HG03175 (cell line): ENCODE measurements around the gene FNTB.
A peak's percentile ranks its signal among the peaks of the same experiment; 100 is the strongest.

Source experiments
- ATAC-seq: cut with Tn5 transposase; IDR thresholded peaks from one replicate; pipeline ENCODE4 v1.9.1; 2021; ENCODE audit warnings: mild to moderate bottlenecking, moderate library complexity; ENCODE audit not compliant: unreplicated experiment

FNTB gene, protein sequence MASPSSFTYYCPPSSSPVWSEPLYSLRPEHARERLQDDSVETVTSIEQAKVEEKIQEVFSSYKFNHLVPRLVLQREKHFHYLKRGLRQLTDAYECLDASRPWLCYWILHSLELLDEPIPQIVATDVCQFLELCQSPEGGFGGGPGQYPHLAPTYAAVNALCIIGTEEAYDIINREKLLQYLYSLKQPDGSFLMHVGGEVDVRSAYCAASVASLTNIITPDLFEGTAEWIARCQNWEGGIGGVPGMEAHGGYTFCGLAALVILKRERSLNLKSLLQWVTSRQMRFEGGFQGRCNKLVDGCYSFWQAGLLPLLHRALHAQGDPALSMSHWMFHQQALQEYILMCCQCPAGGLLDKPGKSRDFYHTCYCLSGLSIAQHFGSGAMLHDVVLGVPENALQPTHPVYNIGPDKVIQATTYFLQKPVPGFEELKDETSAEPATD

DNA sequence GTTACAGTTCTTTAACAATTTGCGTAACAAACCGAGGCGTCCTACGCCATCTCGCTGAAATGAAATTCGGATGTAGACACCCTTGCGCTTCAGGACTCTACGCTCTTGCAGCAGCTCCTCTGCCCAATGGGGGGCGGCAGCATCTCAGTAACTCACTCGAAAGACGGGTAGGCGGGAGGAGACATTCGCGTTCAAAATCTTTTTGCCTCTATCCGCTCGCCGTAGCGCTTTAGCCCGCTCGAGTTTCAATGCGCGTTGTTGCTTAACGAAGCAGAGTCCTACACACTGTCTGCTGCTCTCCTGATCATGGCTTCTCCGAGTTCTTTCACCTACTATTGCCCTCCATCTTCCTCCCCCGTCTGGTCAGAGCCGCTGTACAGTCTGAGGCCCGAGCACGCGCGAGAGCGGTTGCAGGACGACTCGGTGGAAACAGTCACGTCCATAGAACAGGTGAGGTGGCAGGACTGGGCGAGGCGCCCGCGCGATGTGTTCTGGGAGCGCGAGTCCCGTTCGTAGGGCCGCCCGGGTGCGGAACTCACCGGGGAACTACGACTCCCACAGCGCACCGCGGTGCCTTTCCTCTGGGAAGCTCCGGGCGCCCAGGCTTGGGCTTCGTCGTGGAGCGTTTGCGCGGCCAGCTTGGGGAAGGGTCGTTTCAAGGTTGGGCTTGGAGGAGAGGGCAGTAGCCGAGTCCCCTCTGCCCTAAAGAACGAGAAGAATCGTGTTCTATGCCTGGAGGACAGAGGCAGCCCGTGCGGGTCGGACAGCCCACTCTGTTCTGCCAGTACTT is at the start of gene FNTB:
FNTB (plus strand) TSS at position 248 of the 790 bp plus-strand sequence; CDS start at position 307, 59 bp downstream.
- ATAC-seq: peak; percentile 96

GRCh38 chr14:64937171-64937820 is 49.4 kb upstream of the FNTB start:
- ATAC-seq: no peak

- ATAC-seq: no peak
Measured at GRCh38 chr14:64937821-64938193, 48.9 kb upstream of the FNTB start.

- ATAC-seq: no peak
Measured at GRCh38 chr14:64938972-64939816, 47.5 kb upstream of the FNTB start.

DNA sequence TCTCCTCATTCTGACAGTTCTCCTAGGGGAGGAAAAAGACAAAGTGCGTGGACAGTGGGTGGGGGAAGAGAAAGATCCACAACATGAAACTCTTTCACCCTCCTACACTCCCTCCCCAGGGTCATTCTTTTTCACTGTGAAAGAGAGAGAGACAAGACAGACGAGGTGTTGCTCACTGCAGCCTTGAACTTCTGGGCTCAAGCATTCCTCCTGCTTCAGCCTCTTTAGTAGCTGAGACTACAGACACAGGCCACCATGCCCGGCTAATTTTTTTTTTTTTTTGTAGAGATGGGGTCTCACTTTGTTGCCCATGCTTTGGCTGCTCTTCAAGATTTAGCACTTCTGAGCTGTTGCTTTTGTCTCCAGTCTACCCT is 46.9 kb upstream of the FNTB start:
- ATAC-seq: no peak

- ATAC-seq: no peak
Measured at GRCh38 chr14:64940336-64940910, 46.3 kb upstream of the FNTB start.

- ATAC-seq: no peak
Measured at GRCh38 chr14:64942531-64943111, 44.1 kb upstream of the FNTB start, which contains the start of gene GPX2. Gene GPX2, minus strand, starts transcription at chr14:64942745. Its CDS starts 19 bp downstream, at chr14:64942726.

DNA sequence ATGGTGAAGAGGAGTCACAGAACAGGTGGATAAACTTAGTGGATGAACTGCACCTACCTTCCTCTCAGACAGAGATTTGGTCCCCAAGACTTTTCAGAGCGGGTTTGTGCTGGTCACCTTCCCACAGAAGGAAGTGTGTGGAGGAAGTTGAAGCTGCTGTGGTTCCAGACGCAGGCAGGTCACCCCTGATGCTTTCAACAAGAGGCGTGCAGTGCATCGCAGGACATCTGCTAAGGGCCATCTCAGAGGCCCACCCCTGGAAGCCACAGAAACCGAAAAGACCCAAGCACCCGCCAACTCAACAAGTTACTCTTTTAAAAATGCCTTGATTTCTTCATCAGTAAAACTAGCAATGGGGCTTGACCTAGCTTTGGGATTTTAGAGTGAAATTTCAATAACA is 43.1 kb upstream of the FNTB start:
- ATAC-seq: no peak

- no peak for ATAC-seq
Measured at GRCh38 chr14:64944041-64944440, 42.7 kb upstream of the FNTB start.

DNA sequence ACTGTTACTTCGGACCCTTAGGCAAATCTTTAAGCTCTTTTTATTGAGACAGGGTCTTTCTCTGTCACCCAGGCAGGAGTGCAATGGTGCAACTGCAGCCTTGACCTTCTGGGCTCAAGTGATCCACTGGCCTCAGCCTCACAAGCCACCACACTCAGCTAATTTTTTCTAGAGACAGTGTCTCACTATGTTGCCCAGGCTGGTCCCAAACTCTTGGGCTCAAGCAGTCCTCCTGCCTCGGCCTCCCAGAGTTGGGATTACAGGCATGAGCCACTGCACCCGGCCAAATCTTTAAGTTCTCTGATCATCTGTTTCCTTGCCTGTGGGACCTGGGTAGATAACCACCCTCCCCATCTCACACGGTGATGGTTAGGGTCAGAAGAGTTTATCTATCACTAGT is 41.8 kb upstream of the FNTB start:
- ATAC-seq: no peak

DNA sequence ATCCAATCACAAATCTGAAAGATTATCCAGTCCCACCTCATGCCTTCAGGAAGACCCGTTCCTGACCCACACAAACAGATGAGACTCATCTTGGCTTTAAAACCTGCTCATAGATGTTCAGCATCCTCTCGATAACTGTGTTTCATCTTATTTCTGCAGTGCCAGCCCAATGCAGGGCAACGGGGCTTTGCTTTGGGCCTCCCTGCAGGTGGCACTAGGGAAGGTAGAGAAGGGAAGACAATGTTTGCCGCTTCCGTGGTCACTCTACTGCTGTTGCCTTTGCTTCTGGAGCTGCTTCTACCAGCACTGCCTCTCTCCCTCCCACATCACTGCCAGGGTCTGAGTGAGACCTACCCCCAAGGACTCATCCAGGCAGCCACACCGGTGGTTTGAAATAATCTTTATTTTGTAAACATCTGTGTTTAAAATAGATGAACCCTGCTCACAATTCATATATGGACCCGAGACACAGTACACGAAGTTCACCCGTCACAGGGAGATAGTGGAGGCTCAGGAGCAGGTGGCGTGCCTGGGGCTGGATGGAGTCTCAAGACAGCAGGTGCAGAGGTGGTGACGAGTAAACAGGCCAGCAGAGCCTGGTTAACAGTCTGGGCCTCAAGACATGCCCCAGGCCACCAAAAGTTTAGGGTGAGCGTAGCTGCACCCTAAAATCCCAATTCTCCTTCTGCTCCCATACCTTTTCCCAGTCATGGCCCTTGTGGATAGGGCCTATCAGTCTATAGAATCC is 41.1 kb upstream of the FNTB start:
- ATAC-seq: no peak

- no peak for ATAC-seq
Measured at GRCh38 chr14:64946310-64947045, 40.2 kb upstream of the FNTB start.

GRCh38 chr14:64947710-64948611 is 38.7 kb upstream of the FNTB start:
- ATAC-seq: no peak

- ATAC-seq: no peak
Measured at GRCh38 chr14:64948612-64949210, 38.0 kb upstream of the FNTB start.

- ATAC-seq: no peak
Measured at GRCh38 chr14:64950889-64951288, 35.8 kb upstream of the FNTB start.

GRCh38 chr14:64951291-64951690 is 35.4 kb upstream of the FNTB start:
- no peak for ATAC-seq

DNA sequence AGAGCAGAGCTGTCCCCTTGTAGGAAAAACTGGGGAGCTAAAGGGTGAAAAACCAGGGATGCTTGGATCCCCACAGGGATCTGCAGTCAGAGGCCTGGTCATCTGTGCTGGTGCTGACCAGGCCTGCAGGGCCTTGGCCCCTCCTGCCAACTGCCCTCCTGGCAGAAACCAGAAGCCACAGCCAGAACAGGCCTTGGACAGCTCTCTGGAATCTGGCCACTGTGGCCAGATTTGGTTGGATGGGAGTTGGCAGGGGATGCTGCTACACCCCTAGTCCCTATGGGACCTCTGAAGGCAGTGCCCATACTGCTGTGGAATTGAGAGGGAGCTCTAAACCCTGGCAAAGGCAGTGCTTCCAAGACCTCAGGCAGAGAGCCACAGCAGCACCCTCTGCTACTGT is 35.0 kb upstream of the FNTB start:
- no peak for ATAC-seq
